Panc1 (cell line): Measurements from ENCODE around the gene MT4. TPM values are rescaled to one million over a fixed set of nuclear protein-coding genes. Genes with fewer than 3 reads are reported as not detected.

ENCODE experiments used
- ATAC-seq: fragments of 200-7000 bp; cut with Tn5 transposase; 2 replicates; pipeline ENCODE4 v1.9.1; 2020; ENCODE audit warnings: mild to moderate bottlenecking, moderate library complexity
- BruUV-seq: library from RNA; stranded (reverse); fragments of 400-500 nt; replicated peaks from 2 replicates; lab custom pipeline; 2021; lab: Mats Ljungman, UMichigan
- CTCF ChIA-PET: fragments of 300-600 bp; sonication (Branson Sonifier 250); formaldehyde crosslinking; loops from one replicate; lab custom pipeline; 2022; ENCODE audit warnings: antibody characterized with exemption; lab: Charles Lee
- POLR2A ChIA-PET: fragments of 300-600 bp; sonication (Branson Sonifier 250); formaldehyde crosslinking; loops from one replicate; lab custom pipeline; 2022; ENCODE audit warnings: antibody characterized with exemption; lab: Charles Lee
- DNase-seq: peaks from one replicate; pipeline ENCODE4 v3.0.0-alpha.2; 2010; ENCODE audit warnings: low read depth, low spot score
- H3K27ac ChIP-seq: 2 replicates; pipeline ENCODE4 v1.5.1; 2011; ENCODE audit warnings: mild to moderate bottlenecking, low read length, inconsistent platforms
- H3K27me3 ChIP-seq: fragments of 200-500 bp; sonication (Bioruptor generic); 2 replicates; pipeline ENCODE4 v1.6.0; 2014; ENCODE audit warnings: low read length, inconsistent platforms; ENCODE audit not compliant: control insufficient read depth, insufficient read depth
- H3K36me3 ChIP-seq: fragments of 200-500 bp; sonication (Bioruptor generic); 2 replicates; pipeline ENCODE4 v1.5.1; 2014; ENCODE audit warnings: inconsistent platforms, mild to moderate bottlenecking, low read length, moderate library complexity; ENCODE audit not compliant: control insufficient read depth, insufficient read depth
- H3K4me1 ChIP-seq: 2 replicates; pipeline ENCODE4 v1.5.1; 2011; ENCODE audit warnings: inconsistent platforms, mild to moderate bottlenecking, low read length, moderate library complexity; ENCODE audit not compliant: control insufficient read depth, insufficient read depth
- H3K4me3 ChIP-seq, 2 experiments: 2 replicates each; pipeline ENCODE4 v1.5.1; 2011 to 2012; ENCODE audit warnings: low read depth in 2 of 2, low read length in 2 of 2, mild to moderate bottlenecking in 2 of 2, inconsistent platforms in 1 of 2, moderate library complexity in 1 of 2
- H3K9me3 ChIP-seq: fragments of 200-500 bp; sonication (Bioruptor generic); 2 replicates; pipeline ENCODE4 v1.5.1; 2014; ENCODE audit warnings: low read depth, mild to moderate bottlenecking, inconsistent platforms, low read length, moderate library complexity; ENCODE audit not compliant: control insufficient read depth, insufficient read depth
- POLR2AphosphoS5 ChIP-seq: IDR thresholded peaks from 2 replicates; pipeline ENCODE4 v1.6.1; 2012; ENCODE audit warnings: mild to moderate bottlenecking, low read depth, low read length, moderate library complexity
- SIN3A ChIP-seq: IDR thresholded peaks from 2 replicates; pipeline ENCODE4 v1.6.1; 2012; ENCODE audit warnings: low read depth, mild to moderate bottlenecking, low read length, moderate library complexity, borderline replicate concordance; ENCODE audit not compliant: insufficient read depth
- TCF7L2 ChIP-seq: IDR thresholded peaks from 2 replicates; pipeline ENCODE4 v1.6.1; 2011; ENCODE audit warnings: mild to moderate bottlenecking, low read depth, low read length, inconsistent platforms
- in situ Hi-C: cut with HindIII; loops from 2 replicates; pipeline ENCODE4 v1.10.0; 2016; ENCODE audit warnings: low sequenced_read_pairs, low pct_unique_long_range_greater_than_20kb
- intact Hi-C: fragments of 100-400 bp; cut with micrococcal nuclease; formaldehyde crosslinking; loops from one replicate; pipeline ENCODE4 v1.10.0; 2022; ENCODE audit not compliant: unreplicated experiment
- total RNA-seq: library from RNA; stranded (reverse); gene quantifications from one replicate; pipeline ENCODE4 v1.2.1, GENCODE V29; 2021; ENCODE audit not compliant: unreplicated experiment
- TF ChIP-seq, protein P1 (sequence below), 2 experiments: IDR thresholded peaks; 2 replicates each; pipeline ENCODE4 v1.6.1; 2011 to 2012; ENCODE audit warnings: low read depth in 2 of 2, control low read depth in 1 of 2, low read length in 1 of 2, mild to moderate bottlenecking in 1 of 2, moderate library complexity in 1 of 2; ENCODE audit not compliant: insufficient read depth in 1 of 2
- TF ChIP-seq, protein P2 (sequence below): fragments of 450-650 bp; IDR thresholded peaks from 2 replicates; pipeline ENCODE4 v1.5.1; 2017; ENCODE audit warnings: mild to moderate bottlenecking

Gene MT4
- total RNA-seq, 1 experiment from 2014 or later, result not detected

DNA sequence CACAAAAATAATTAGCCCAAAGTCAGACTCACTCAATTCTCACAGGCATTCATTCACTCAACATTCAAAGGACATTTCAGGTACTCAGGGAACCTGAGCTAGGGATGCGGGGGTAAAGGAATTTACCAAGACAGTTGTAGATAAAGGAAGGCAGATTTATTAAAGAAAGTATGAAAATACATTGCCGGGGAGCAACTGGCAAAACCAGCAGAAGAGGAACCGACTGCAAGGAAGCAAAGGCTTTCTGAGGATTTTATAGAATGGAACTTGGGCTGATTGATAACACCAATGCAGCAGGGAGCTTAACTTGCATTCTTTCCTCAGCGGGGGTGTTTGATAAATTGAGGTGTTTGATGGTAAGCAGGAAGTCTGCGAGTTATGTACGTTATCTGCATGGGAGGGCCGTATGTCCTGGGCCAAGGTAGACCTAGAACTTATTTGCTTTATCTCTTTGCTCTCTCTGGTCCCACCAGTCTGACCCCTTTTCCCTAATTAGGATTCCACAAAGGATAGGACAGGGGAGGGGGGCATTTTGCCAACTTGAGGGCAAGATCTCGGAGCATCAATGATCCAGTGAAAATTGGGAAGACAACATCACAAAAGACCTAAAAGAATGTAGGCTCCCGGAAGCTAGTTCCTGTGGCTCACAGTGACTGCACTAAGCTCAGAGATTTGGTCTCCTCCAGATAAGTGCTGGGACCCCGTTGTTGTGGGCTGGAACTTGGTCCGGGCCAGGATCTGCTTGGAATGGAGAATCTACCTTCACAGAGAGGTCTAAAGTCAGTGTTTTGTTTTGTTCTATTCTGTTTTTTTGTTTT lies 18.7 kb downstream of the MT4 start:
- POLR2A ChIA-PET, result no interaction called here
- ATAC-seq (no peak), DNase-seq (no peak)
- BruUV-seq, result no TSS peak
- Histone ChIP-seq H3K9me3 (no peaks in the 10 kb centered on the region), H3K27me3 (no peaks in the 10 kb centered on the region), H3K27ac (no peak overlapping the region), H3K4me1 (no peaks in the 10 kb centered on the region), H3K4me3 (no peak overlapping the region), H3K36me3 (no peaks in the 10 kb centered on the region)
- intact Hi-C loops, result no loop called here
- TF ChIP-seq, protein P1, sequence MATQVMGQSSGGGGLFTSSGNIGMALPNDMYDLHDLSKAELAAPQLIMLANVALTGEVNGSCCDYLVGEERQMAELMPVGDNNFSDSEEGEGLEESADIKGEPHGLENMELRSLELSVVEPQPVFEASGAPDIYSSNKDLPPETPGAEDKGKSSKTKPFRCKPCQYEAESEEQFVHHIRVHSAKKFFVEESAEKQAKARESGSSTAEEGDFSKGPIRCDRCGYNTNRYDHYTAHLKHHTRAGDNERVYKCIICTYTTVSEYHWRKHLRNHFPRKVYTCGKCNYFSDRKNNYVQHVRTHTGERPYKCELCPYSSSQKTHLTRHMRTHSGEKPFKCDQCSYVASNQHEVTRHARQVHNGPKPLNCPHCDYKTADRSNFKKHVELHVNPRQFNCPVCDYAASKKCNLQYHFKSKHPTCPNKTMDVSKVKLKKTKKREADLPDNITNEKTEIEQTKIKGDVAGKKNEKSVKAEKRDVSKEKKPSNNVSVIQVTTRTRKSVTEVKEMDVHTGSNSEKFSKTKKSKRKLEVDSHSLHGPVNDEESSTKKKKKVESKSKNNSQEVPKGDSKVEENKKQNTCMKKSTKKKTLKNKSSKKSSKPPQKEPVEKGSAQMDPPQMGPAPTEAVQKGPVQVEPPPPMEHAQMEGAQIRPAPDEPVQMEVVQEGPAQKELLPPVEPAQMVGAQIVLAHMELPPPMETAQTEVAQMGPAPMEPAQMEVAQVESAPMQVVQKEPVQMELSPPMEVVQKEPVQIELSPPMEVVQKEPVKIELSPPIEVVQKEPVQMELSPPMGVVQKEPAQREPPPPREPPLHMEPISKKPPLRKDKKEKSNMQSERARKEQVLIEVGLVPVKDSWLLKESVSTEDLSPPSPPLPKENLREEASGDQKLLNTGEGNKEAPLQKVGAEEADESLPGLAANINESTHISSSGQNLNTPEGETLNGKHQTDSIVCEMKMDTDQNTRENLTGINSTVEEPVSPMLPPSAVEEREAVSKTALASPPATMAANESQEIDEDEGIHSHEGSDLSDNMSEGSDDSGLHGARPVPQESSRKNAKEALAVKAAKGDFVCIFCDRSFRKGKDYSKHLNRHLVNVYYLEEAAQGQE (IDR thresholded peaks at IDR 0.05; ENCODE audit: insufficient read depth in 1 of 2, low read depth in 2 of 2, low read length in 1 of 2), result no peak
- TF ChIP-seq SIN3A (no peak), TCF7L2 (no peak)
- in situ Hi-C loops, result no loop called here
- CTCF ChIA-PET, result no interaction called here

DNA sequence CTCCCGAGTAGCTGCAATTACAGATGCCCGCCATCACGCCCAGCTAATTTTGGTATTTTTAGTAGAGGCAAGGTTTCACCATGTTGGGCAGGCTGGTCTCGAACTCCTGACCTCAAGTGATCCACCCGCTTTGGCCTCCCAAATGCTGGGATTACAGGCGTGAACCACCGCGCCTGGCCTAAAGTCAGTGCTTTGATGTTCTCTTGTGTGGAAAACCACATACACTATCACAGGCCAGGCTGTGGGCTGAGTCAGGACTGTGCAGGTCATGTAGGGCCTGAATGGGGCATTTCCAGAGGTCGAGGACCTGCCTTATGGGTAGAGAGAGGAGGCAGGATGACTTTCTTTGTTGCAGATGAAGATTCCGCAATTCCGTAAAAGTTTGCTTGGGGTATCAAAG lies 19.4 kb downstream of the MT4 start:
- Histone ChIP-seq H3K36me3 (no peaks in the 10 kb centered on the region), H3K9me3 (no peaks in the 10 kb centered on the region), H3K4me3 (no peak overlapping the region), H3K27me3 (no peaks in the 10 kb centered on the region; the same call in 1 of the 2 replicates), H3K4me1 (no peaks in the 10 kb centered on the region), H3K27ac (no peak overlapping the region)
- DNase-seq (no peak), ATAC-seq (no peak)
- ChIA-PET CTCF (no interaction called here), POLR2A (no interaction called here)
- no TSS peak for BruUV-seq
- TF ChIP-seq POLR2AphosphoS5, result no peak
- TF ChIP-seq TCF7L2, result no peak
- TF ChIP-seq, protein P2, sequence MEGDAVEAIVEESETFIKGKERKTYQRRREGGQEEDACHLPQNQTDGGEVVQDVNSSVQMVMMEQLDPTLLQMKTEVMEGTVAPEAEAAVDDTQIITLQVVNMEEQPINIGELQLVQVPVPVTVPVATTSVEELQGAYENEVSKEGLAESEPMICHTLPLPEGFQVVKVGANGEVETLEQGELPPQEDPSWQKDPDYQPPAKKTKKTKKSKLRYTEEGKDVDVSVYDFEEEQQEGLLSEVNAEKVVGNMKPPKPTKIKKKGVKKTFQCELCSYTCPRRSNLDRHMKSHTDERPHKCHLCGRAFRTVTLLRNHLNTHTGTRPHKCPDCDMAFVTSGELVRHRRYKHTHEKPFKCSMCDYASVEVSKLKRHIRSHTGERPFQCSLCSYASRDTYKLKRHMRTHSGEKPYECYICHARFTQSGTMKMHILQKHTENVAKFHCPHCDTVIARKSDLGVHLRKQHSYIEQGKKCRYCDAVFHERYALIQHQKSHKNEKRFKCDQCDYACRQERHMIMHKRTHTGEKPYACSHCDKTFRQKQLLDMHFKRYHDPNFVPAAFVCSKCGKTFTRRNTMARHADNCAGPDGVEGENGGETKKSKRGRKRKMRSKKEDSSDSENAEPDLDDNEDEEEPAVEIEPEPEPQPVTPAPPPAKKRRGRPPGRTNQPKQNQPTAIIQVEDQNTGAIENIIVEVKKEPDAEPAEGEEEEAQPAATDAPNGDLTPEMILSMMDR, result no peak
- TF ChIP-seq SIN3A, result no peak
- TF ChIP-seq, protein P1 (IDR thresholded peaks at IDR 0.05; ENCODE audit: insufficient read depth in 1 of 2, low read depth in 2 of 2, low read length in 1 of 2), result no peak
- in situ Hi-C loops, result no loop called here
- intact Hi-C loops, result no loop called here
